Measurements from ENCODE around the gene RTL9.
"Not testable (repeated sequence)": the region's sequence is repeated elsewhere in the genome, so short reads cannot be mapped to it uniquely, and the experiment has no call there.

RTL9 gene

GRCh38 chrX:110397904-110398303 is 39.3 kb downstream of the RTL9 start:
- Histone ChIP-seq H3K4me2 (ENCODE audit: low read length) (no peak overlapping the region), H3K27me3 (ENCODE audit: control insufficient read depth, insufficient read depth, low read length) (no peaks in the 10 kb centered on the region), H3K9me3 (replicated peaks; ENCODE audit: low read length) (no peaks in the 10 kb centered on the region), H3K4me1 (ENCODE audit: control insufficient read depth, insufficient read depth, low read length) (peaks cover 42% of the 10 kb centered on the region), H3K36me3 (ENCODE audit: insufficient read depth, low read length) (no peaks in the 10 kb centered on the region), H3K4me3 (ENCODE audit: low read length) (no peak overlapping the region), H3K9ac (ENCODE audit: low read depth, low read length) (no peak overlapping the region)

GRCh38 chrX:110399497-110399896 is 40.8 kb downstream of the RTL9 start:
- Histone ChIP-seq H3K4me3 (ENCODE audit: low read length) (no peak overlapping the region), H3K4me1 (ENCODE audit: control insufficient read depth, insufficient read depth, low read length) (peaks cover 55% of the 10 kb centered on the region), H3K9me3 (replicated peaks; ENCODE audit: low read length) (no peaks in the 10 kb centered on the region), H3K9ac (ENCODE audit: low read depth, low read length) (no peak overlapping the region), H3K4me2 (ENCODE audit: low read length) (no peak overlapping the region), H3K27me3 (ENCODE audit: control insufficient read depth, insufficient read depth, low read length) (no peaks in the 10 kb centered on the region), H3K36me3 (ENCODE audit: insufficient read depth, low read length) (no peaks in the 10 kb centered on the region)

GRCh38 chrX:110399966-110400365 is 41.3 kb downstream of the RTL9 start:
- no peaks in the 10 kb centered on the region for H3K36me3 ChIP-seq (ENCODE audit: insufficient read depth, low read length)
- H3K4me2 ChIP-seq (ENCODE audit: low read length), result no peak overlapping the region
- no peak overlapping the region for H3K9ac ChIP-seq (ENCODE audit: low read depth, low read length)
- no peaks in the 10 kb centered on the region for H3K27me3 ChIP-seq (ENCODE audit: control insufficient read depth, insufficient read depth, low read length)
- H3K4me3 ChIP-seq (ENCODE audit: low read length), result no peak overlapping the region
- H3K4me1 ChIP-seq (ENCODE audit: control insufficient read depth, insufficient read depth, low read length), result peaks cover 50% of the 10 kb centered on the region
- no peaks in the 10 kb centered on the region for H3K9me3 ChIP-seq (replicated peaks; ENCODE audit: low read length)

- Histone ChIP-seq H3K9ac (ENCODE audit: low read depth, low read length) (no peak overlapping the region), H3K9me3 (replicated peaks; ENCODE audit: low read length) (no peaks in the 10 kb centered on the region), H3K27me3 (ENCODE audit: control insufficient read depth, insufficient read depth, low read length) (no peaks in the 10 kb centered on the region), H3K4me2 (ENCODE audit: low read length) (no peak overlapping the region), H3K36me3 (ENCODE audit: insufficient read depth, low read length) (no peaks in the 10 kb centered on the region), H3K4me1 (ENCODE audit: control insufficient read depth, insufficient read depth, low read length) (peaks cover 39% of the 10 kb centered on the region), H3K4me3 (ENCODE audit: low read length) (no peak overlapping the region)
Observed at GRCh38 chrX:110401135-110401534, 42.5 kb downstream of the RTL9 start.

GRCh38 chrX:110402091-110402849 is 43.6 kb downstream of the RTL9 start:
- no peak overlapping the region for H3K4me3 ChIP-seq (ENCODE audit: low read length)

GRCh38 chrX:110402850-110403221 is 44.2 kb downstream of the RTL9 start:
- Histone ChIP-seq H3K27me3 (ENCODE audit: control insufficient read depth, insufficient read depth, low read length) (peaks cover under 1% of the 10 kb centered on the region), H3K4me3 (ENCODE audit: low read length) (no peak overlapping the region), H3K36me3 (ENCODE audit: insufficient read depth, low read length) (no peaks in the 10 kb centered on the region), H3K9me3 (replicated peaks; ENCODE audit: low read length) (no peaks in the 10 kb centered on the region), H3K9ac (ENCODE audit: low read depth, low read length) (peak overlapping the region; percentile 40), H3K4me1 (ENCODE audit: control insufficient read depth, insufficient read depth, low read length) (peaks cover 25% of the 10 kb centered on the region), H3K4me2 (ENCODE audit: low read length) (no peak overlapping the region)

More at GRCh38 chrX:110402091-110402849, 43.6 kb downstream of the RTL9 start:
- peaks cover 27% of the 10 kb centered on the region for H3K4me1 ChIP-seq (ENCODE audit: control insufficient read depth, insufficient read depth, low read length)
- H3K36me3 ChIP-seq (ENCODE audit: insufficient read depth, low read length), result no peaks in the 10 kb centered on the region
- no peaks in the 10 kb centered on the region for H3K27me3 ChIP-seq (ENCODE audit: control insufficient read depth, insufficient read depth, low read length)
- H3K9me3 ChIP-seq (replicated peaks; ENCODE audit: low read length), result no peaks in the 10 kb centered on the region
- no peak overlapping the region for H3K4me2 ChIP-seq (ENCODE audit: low read length)
- peak overlapping the region; percentile 40 for H3K9ac ChIP-seq (ENCODE audit: low read depth, low read length)

- Histone ChIP-seq H3K9ac (ENCODE audit: low read depth, low read length) (peak overlapping the region; percentile 40), H3K36me3 (ENCODE audit: insufficient read depth, low read length) (no peaks in the 10 kb centered on the region), H3K9me3 (replicated peaks; ENCODE audit: low read length) (no peaks in the 10 kb centered on the region), H3K4me2 (ENCODE audit: low read length) (no peak overlapping the region), H3K4me1 (ENCODE audit: control insufficient read depth, insufficient read depth, low read length) (peaks cover 25% of the 10 kb centered on the region), H3K27me3 (ENCODE audit: control insufficient read depth, insufficient read depth, low read length) (peaks cover 3% of the 10 kb centered on the region), H3K4me3 (ENCODE audit: low read length) (no peak overlapping the region)
Observed at GRCh38 chrX:110403441-110404238, 45.0 kb downstream of the RTL9 start.

GRCh38 chrX:110404376-110404775 is 45.7 kb downstream of the RTL9 start:
- Histone ChIP-seq H3K4me3 (ENCODE audit: low read length) (no peak overlapping the region), H3K9me3 (replicated peaks; ENCODE audit: low read length) (no peaks in the 10 kb centered on the region), H3K4me1 (ENCODE audit: control insufficient read depth, insufficient read depth, low read length) (peaks cover 26% of the 10 kb centered on the region), H3K27me3 (ENCODE audit: control insufficient read depth, insufficient read depth, low read length) (peaks cover 3% of the 10 kb centered on the region), H3K4me2 (ENCODE audit: low read length) (no peak overlapping the region), H3K36me3 (ENCODE audit: insufficient read depth, low read length) (no peaks in the 10 kb centered on the region), H3K9ac (ENCODE audit: low read depth, low read length) (no peak overlapping the region)

GRCh38 chrX:110406250-110406649 is 47.6 kb downstream of the RTL9 start:
- not testable (repeated sequence) for H3K36me3 ChIP-seq (ENCODE audit: insufficient read depth, low read length); H3K4me3 ChIP-seq (ENCODE audit: low read length); H3K9ac ChIP-seq (ENCODE audit: low read depth, low read length); H3K9me3 ChIP-seq (replicated peaks; ENCODE audit: low read length); H3K4me2 ChIP-seq (ENCODE audit: low read length); H3K27me3 ChIP-seq (ENCODE audit: control insufficient read depth, insufficient read depth, low read length)
- H3K4me1 ChIP-seq (ENCODE audit: control insufficient read depth, insufficient read depth, low read length), result peaks cover 38% of the 10 kb centered on the region

GRCh38 chrX:110406822-110407221 is 48.2 kb downstream of the RTL9 start:
- Histone ChIP-seq H3K9ac (ENCODE audit: low read depth, low read length) (no peak overlapping the region), H3K4me3 (ENCODE audit: low read length) (no peak overlapping the region), H3K27me3 (ENCODE audit: control insufficient read depth, insufficient read depth, low read length) (peaks cover 3% of the 10 kb centered on the region), H3K4me2 (ENCODE audit: low read length) (no peak overlapping the region), H3K9me3 (replicated peaks; ENCODE audit: low read length) (no peaks in the 10 kb centered on the region), H3K4me1 (ENCODE audit: control insufficient read depth, insufficient read depth, low read length) (peaks cover 38% of the 10 kb centered on the region), H3K36me3 (ENCODE audit: insufficient read depth, low read length) (no peaks in the 10 kb centered on the region)

- H3K4me2 ChIP-seq (ENCODE audit: low read length), result no peak overlapping the region
Observed at GRCh38 chrX:110407910-110408545, 49.4 kb downstream of the RTL9 start.

More at GRCh38 chrX:110407910-110408545, 49.4 kb downstream of the RTL9 start:
- Histone ChIP-seq H3K9ac (ENCODE audit: low read depth, low read length) (no peak overlapping the region), H3K4me3 (ENCODE audit: low read length) (no peak overlapping the region), H3K9me3 (replicated peaks; ENCODE audit: low read length) (no peaks in the 10 kb centered on the region), H3K27me3 (ENCODE audit: control insufficient read depth, insufficient read depth, low read length) (peaks cover 3% of the 10 kb centered on the region), H3K36me3 (ENCODE audit: insufficient read depth, low read length) (no peaks in the 10 kb centered on the region), H3K4me1 (ENCODE audit: control insufficient read depth, insufficient read depth, low read length) (peaks cover 31% of the 10 kb centered on the region)

Data from skeletal muscle satellite cell (primary cell).